Bronchial epithelial cell (primary cell): ENCODE measurements around the gene DNAJC1. TPM values are rescaled to one million over a fixed set of nuclear protein-coding genes. Genes with fewer than 3 reads are reported as not detected.
A peak's percentile ranks its signal among the peaks of the same experiment; 100 is the strongest.
"Not testable (repeated sequence)": the region's sequence is repeated elsewhere in the genome, so short reads cannot be mapped to it uniquely, and the experiment has no call there.

Source experiments
- DNase-seq: peaks from one replicate; pipeline ENCODE4 v3.0.0-alpha.2; 2010; ENCODE audit warnings: low read depth
- FAIRE-seq: peaks from 2 replicates; lab custom pipeline; 2011; peaks lifted over from hg19 to GRCh38; lab: Jason Lieb, UNC
- H3K27me3 ChIP-seq: 2 replicates; pipeline ENCODE4 v1.5.1; 2011; ENCODE audit warnings: low read length; ENCODE audit not compliant: control insufficient read depth, insufficient read depth
- H3K36me3 ChIP-seq: 2 replicates; pipeline ENCODE4 v1.5.1; 2011; ENCODE audit warnings: low read length; ENCODE audit not compliant: control insufficient read depth, insufficient read depth
- H3K4me3 ChIP-seq: 2 replicates; pipeline ENCODE4 v1.5.1; 2011; ENCODE audit warnings: mild to moderate bottlenecking, low read depth, low read length, control low read depth
- CTCF ChIP-seq: IDR thresholded peaks from 2 replicates; pipeline ENCODE4 v1.5.1; 2011; ENCODE audit warnings: mild to moderate bottlenecking, moderate library complexity, low read length, control low read depth, inconsistent platforms; ENCODE audit not compliant: insufficient read depth, severe bottlenecking
- total RNA-seq: library from RNA; depleted of rRNA; stranded (reverse); fragments of >200 nt; gene quantifications from 2 replicates; pipeline ENCODE4 v1.2.1, GENCODE V29; 2014

Gene DNAJC1
- total RNA-seq, 1 donor from 2014 or later, result 81.6 TPM

GRCh38 chr10:21860718-21861117 is 142.8 kb downstream of the DNAJC1 start:
- peak; percentile 42 for DNase-seq
- no peaks in the 10 kb centered on the region for H3K27me3 ChIP-seq
- no peak overlapping the region for H3K4me3 ChIP-seq
- no peak for TF ChIP-seq CTCF
- H3K36me3 ChIP-seq, result no peaks in the 10 kb centered on the region
- FAIRE-seq, result no peak

GRCh38 chr10:21858455-21858854 is 145.1 kb downstream of the DNAJC1 start:
- TF ChIP-seq CTCF, result no peak
- H3K36me3 ChIP-seq, result no peaks in the 10 kb centered on the region
- no peaks in the 10 kb centered on the region for H3K27me3 ChIP-seq
- no peak for DNase-seq
- no peak overlapping the region for H3K4me3 ChIP-seq
- no peak for FAIRE-seq

GRCh38 chr10:21849607-21850006 is 153.9 kb downstream of the DNAJC1 start:
- FAIRE-seq, result no peak
- no peak for DNase-seq
- no peaks in the 10 kb centered on the region for H3K27me3 ChIP-seq
- TF ChIP-seq CTCF, result no peak
- no peaks in the 10 kb centered on the region for H3K36me3 ChIP-seq
- no peak overlapping the region for H3K4me3 ChIP-seq

GRCh38 chr10:21843645-21844044 is 159.9 kb downstream of the DNAJC1 start:
- Histone ChIP-seq H3K27me3 (no peaks in the 10 kb centered on the region), H3K4me3 (no peak overlapping the region), H3K36me3 (no peaks in the 10 kb centered on the region)
- no peak for DNase-seq
- FAIRE-seq, result no peak
- no peak for TF ChIP-seq CTCF

- H3K27me3 ChIP-seq, H3K4me3 ChIP-seq, FAIRE-seq, H3K36me3 ChIP-seq, DNase-seq: not testable (repeated sequence)
Observed at GRCh38 chr10:21841273-21841672, 162.3 kb downstream of the DNAJC1 start.

GRCh38 chr10:21837487-21837886 is 166.0 kb downstream of the DNAJC1 start:
- H3K27me3 ChIP-seq, result not testable (repeated sequence)

GRCh38 chr10:21834574-21834973 is 169.0 kb downstream of the DNAJC1 start:
- not testable (repeated sequence) for FAIRE-seq, H3K4me3 ChIP-seq, DNase-seq, H3K27me3 ChIP-seq, H3K36me3 ChIP-seq

More at GRCh38 chr10:21837487-21837886, 166.0 kb downstream of the DNAJC1 start:
- not testable (repeated sequence) for H3K4me3 ChIP-seq, DNase-seq, FAIRE-seq, H3K36me3 ChIP-seq
